Endothelial cell of umbilical vein (primary cell): ENCODE results near the gene IGFBPL1. TPM values are rescaled to one million over a fixed set of nuclear protein-coding genes. Genes with fewer than 3 reads are reported as not detected.

Source experiments
- BruUV-seq: library from RNA; stranded (reverse); fragments of 400-500 nt; replicated peaks from 2 replicates; lab custom pipeline; 2021; lab: Mats Ljungman, UMichigan
- CTCF ChIA-PET: fragments of 300-600, 350-600 bp; sonication (Branson Sonifier 250); formaldehyde crosslinking; loops from one replicate; lab custom pipeline; 2021; ENCODE audit warnings: antibody characterized with exemption, inconsistent platforms; lab: Charles Lee
- POLR2A ChIA-PET: fragments of 300-600, 350-600 bp; sonication (Branson Sonifier 250); formaldehyde crosslinking; loops from one replicate; lab custom pipeline; 2021; ENCODE audit warnings: antibody characterized with exemption, inconsistent platforms; lab: Charles Lee
- DNase-seq: peaks from one replicate; pipeline ENCODE4 v3.0.0-alpha.2; 2011; ENCODE audit warnings: low read depth, low spot score
- FAIRE-seq: peaks from 2 replicates; lab custom pipeline; 2011; peaks lifted over from hg19 to GRCh38; lab: Jason Lieb, UNC
- H2AFZ ChIP-seq: 2 replicates; pipeline ENCODE4 v1.6.0; 2012; ENCODE audit warnings: low read depth, low read length, control low read depth, inconsistent platforms
- H3K27ac ChIP-seq: 2 replicates; pipeline ENCODE4 v1.5.1; 2011; ENCODE audit warnings: low read depth, mild to moderate bottlenecking, control low read depth, low read length, moderate library complexity; ENCODE audit not compliant: insufficient read depth
- H3K27me3 ChIP-seq, 2 experiments: 2 replicates each; pipeline versions ENCODE4 v1.6.0 to v1.6.1; 2011; ENCODE audit warnings: low read length in 2 of 2, mixed read lengths in 1 of 2; ENCODE audit not compliant: control insufficient read depth in 2 of 2, insufficient read depth in 2 of 2
- H3K36me3 ChIP-seq, 2 experiments: 2 replicates in 1 of 2; 3 replicates in 1 of 2; pipeline ENCODE4 v1.5.1; 2011; ENCODE audit warnings: low read length in 2 of 2, mild to moderate bottlenecking in 1 of 2, moderate library complexity in 1 of 2; ENCODE audit not compliant: control insufficient read depth in 2 of 2, insufficient read depth in 2 of 2; ENCODE audit errors: extremely low read depth in 1 of 2
- H3K4me1 ChIP-seq: 3 replicates; pipeline ENCODE4 v1.5.1; 2011; ENCODE audit warnings: mild to moderate bottlenecking, low read length; ENCODE audit not compliant: control insufficient read depth, insufficient read depth; ENCODE audit errors: extremely low read depth
- H3K4me2 ChIP-seq: 2 replicates; pipeline ENCODE4 v1.6.1; 2011; ENCODE audit warnings: low read length, control low read depth, mixed read lengths; ENCODE audit not compliant: insufficient read depth
- H3K4me3 ChIP-seq, 3 experiments: fragments of 200-600 bp in 1 of 3; sonication (generic), shearing (Covaris generic) in 1 of 3; replicated peaks in 1 of 3; 2 replicates each; pipeline ENCODE4 v1.5.1; 2011 to 2016; ENCODE audit warnings: control low read depth in 3 of 3, low read length in 3 of 3, mild to moderate bottlenecking in 2 of 3, inconsistent platforms in 1 of 3, low read depth in 1 of 3, moderate library complexity in 1 of 3; ENCODE audit not compliant: insufficient read depth in 1 of 3
- H3K79me2 ChIP-seq: 2 replicates; pipeline ENCODE4 v1.6.0; 2012; ENCODE audit warnings: low read length, inconsistent platforms; ENCODE audit not compliant: control insufficient read depth, insufficient read depth
- H3K9ac ChIP-seq: replicated peaks from 2 replicates; pipeline ENCODE3; 2011; ENCODE audit warnings: low read length, control low read depth; ENCODE audit not compliant: insufficient read depth; ENCODE audit errors: extremely low read depth
- H3K9me1 ChIP-seq: replicated peaks from 3 replicates; pipeline ENCODE4 v1.6.0; 2011; ENCODE audit warnings: mild to moderate bottlenecking, low read length; ENCODE audit not compliant: control insufficient read depth, insufficient read depth; ENCODE audit errors: extremely low read depth
- H3K9me3 ChIP-seq: replicated peaks from 2 replicates; pipeline ENCODE4 v1.5.1; 2012; ENCODE audit warnings: low read length, inconsistent platforms; ENCODE audit not compliant: control insufficient read depth, insufficient read depth
- H4K20me1 ChIP-seq: replicated peaks from 2 replicates; pipeline ENCODE3; 2011; ENCODE audit warnings: mild to moderate bottlenecking, low read length; ENCODE audit not compliant: control insufficient read depth, insufficient read depth; ENCODE audit errors: extremely low read depth
- CTCF ChIP-seq, 2 donors: IDR thresholded peaks; 1 replicate in 1 of 2; 2 replicates in 1 of 2; pipeline ENCODE4 v1.5.1; 2011; ENCODE audit warnings: low read length in 2 of 2, mild to moderate bottlenecking in 2 of 2, moderate library complexity in 2 of 2, control low read depth in 1 of 2, inconsistent platforms in 1 of 2, low read depth in 1 of 2; ENCODE audit not compliant: insufficient read depth in 1 of 2; ENCODE audit errors: extremely low read depth in 1 of 2
- EZH2 ChIP-seq: IDR thresholded peaks from 2 replicates; pipeline ENCODE4 v1.6.1; 2012; ENCODE audit warnings: borderline replicate concordance, low read depth, mild to moderate bottlenecking, moderate library complexity, low read length, inconsistent platforms; ENCODE audit not compliant: severe bottlenecking
- FOS ChIP-seq: IDR thresholded peaks from 2 replicates; pipeline ENCODE4 v1.6.1; 2011; ENCODE audit warnings: mild to moderate bottlenecking, low read length, moderate library complexity, borderline replicate concordance; ENCODE audit not compliant: insufficient read depth
- GATA2 ChIP-seq: IDR thresholded peaks from 2 replicates; pipeline ENCODE4 v1.7.0; 2011; ENCODE audit warnings: low read depth, mild to moderate bottlenecking, moderate library complexity, mixed read lengths, low read length; ENCODE audit not compliant: insufficient read length, insufficient read depth
- JUN ChIP-seq: IDR thresholded peaks from 2 replicates; pipeline ENCODE4 v1.6.1; 2011; ENCODE audit warnings: borderline replicate concordance, low read depth; ENCODE audit not compliant: insufficient read length, insufficient read depth
- MAX ChIP-seq: IDR thresholded peaks from 2 replicates; pipeline ENCODE4 v1.6.1; 2011; ENCODE audit not compliant: insufficient read depth, insufficient read length
- MYC ChIP-seq: IDR thresholded peaks from one replicate; pipeline ENCODE4 v1.6.1; 2011; ENCODE audit warnings: mild to moderate bottlenecking, low read depth, low read length
- POLR2A ChIP-seq: IDR thresholded peaks from 2 replicates; pipeline ENCODE4 v1.6.1; 2012; ENCODE audit warnings: low read depth, mild to moderate bottlenecking, control low read depth, low read length
- POLR2AphosphoS5 ChIP-seq: IDR thresholded peaks from 2 replicates; pipeline ENCODE4 v1.6.1; 2012; ENCODE audit warnings: low read depth, mild to moderate bottlenecking, control low read depth, low read length, moderate library complexity; ENCODE audit not compliant: insufficient read depth
- dilution Hi-C: fragments of 300-500 bp; cut with MboI; formaldehyde crosslinking; loops from one replicate; pipeline ENCODE4 v1.15.0; 2019; ENCODE audit warnings: low sequenced_read_pairs; ENCODE audit not compliant: extremely low pct_ligation_motif_present
- intact Hi-C: fragments of 100-400 bp; cut with micrococcal nuclease; formaldehyde crosslinking; loops from one replicate; pipeline ENCODE4 v1.10.0; 2022
- polyA plus RNA-seq, 4 experiments: library from polyadenylated mRNA; depleted of rRNA in 3 of 4; stranded (reverse) in 3 of 4; unstranded in 1 of 4; fragments of >200 nt; gene quantifications; 2 replicates each; pipeline versions ENCODE4 v1.2.1 to v1.2.3, GENCODE V29; 2011 to 2012; ENCODE audit warnings: missing spikeins in 1 of 4
- total RNA-seq: library from RNA; stranded (reverse); gene quantifications from 2 replicates; pipeline ENCODE4 v1.2.3, GENCODE V29; 2021

IGFBPL1 gene
- total and polyA plus RNA-seq, 2 donors (not counting 3 experiments of a cell fraction or from before 2014, with no cell fraction given): not detected

GRCh38 chr9:38374847-38375571, 49.2 kb downstream of the IGFBPL1 start:
- no peak for FAIRE-seq
- Histone ChIP-seq H3K9me1 (no peaks in the 10 kb centered on the region), H3K4me2 (no peak overlapping the region), H3K36me3 (no peaks in the 10 kb centered on the region), H2AFZ (no peak overlapping the region), H3K4me1 (no peaks in the 10 kb centered on the region), H3K4me3 (no peak overlapping the region), H3K27ac (no peak overlapping the region), H3K27me3 (peaks cover 7 to 10% of the 10 kb centered on the region in 2 experiments), H3K9ac (no peak overlapping the region), H3K9me3 (no peaks in the 10 kb centered on the region), H4K20me1 (no peaks in the 10 kb centered on the region), H3K79me2 (no peaks in the 10 kb centered on the region)
- intact Hi-C loops: loop anchor here (10.0 kb wide), 1 partner anchor 60 kb away; no protein-coding TSS in a partner anchor
- no TSS peak for BruUV-seq
- no peak for DNase-seq
- TF ChIP-seq GATA2 (no peak), MYC (no peak), EZH2 (no peak), POLR2A (no peak), JUN (no peak), POLR2AphosphoS5 (no peak), CTCF (IDR thresholded peaks at IDR 0.05; ENCODE audit: extremely low read depth in 1 of 2, insufficient read depth in 1 of 2, low read depth in 1 of 2, low read length in 2 of 2) (no peak), FOS (no peak), MAX (no peak)
- ChIA-PET CTCF (interaction anchor here (1.3 to 1.4 kb wide), 3 partner anchors 8 to 287 kb away, joined by 3 to 5 read pairs (median 3); no protein-coding TSS in a partner anchor), POLR2A (interaction anchor here (0.6 kb wide), 1 partner anchor 620 kb away, joined by 6 read pairs; no protein-coding TSS in a partner anchor)
- dilution Hi-C loops: no loop called here
